GM12874 (cell line): ENCODE data around the gene MSMP.

Experiments used
- CTCF ChIP-seq: IDR thresholded peaks from 2 replicates; pipeline ENCODE4 v1.5.1; 2011; ENCODE audit warnings: low read depth, mild to moderate bottlenecking, control low read depth, low read length, moderate library complexity; ENCODE audit not compliant: insufficient read depth

MSMP gene

GRCh38 chr9:35754264-35754663 lies at the start of gene MSMP:
MSMP (minus strand) TSS chr9:35754276; CDS start chr9:35754129, 147 bp downstream.
- TF ChIP-seq CTCF, result no peak

- TF ChIP-seq CTCF, result no peak
Measured at GRCh38 chr9:35801328-35802128, 47.5 kb upstream of the MSMP start.

GRCh38 chr9:35800530-35800929 lies 46.5 kb upstream of the MSMP start:
- TF ChIP-seq CTCF, result no peak

GRCh38 chr9:35798658-35799374 lies 44.7 kb upstream of the MSMP start:
- TF ChIP-seq CTCF, result no peak

- TF ChIP-seq CTCF, result no peak
Measured at GRCh38 chr9:35797311-35798109, 43.4 kb upstream of the MSMP start.

- no peak for TF ChIP-seq CTCF
Measured at GRCh38 chr9:35795695-35796094, 41.6 kb upstream of the MSMP start.

GRCh38 chr9:35793461-35793860 lies 39.4 kb upstream of the MSMP start:
- TF ChIP-seq CTCF, result no peak
